PC-9 (cell line): ENCODE measurements around the gene EDN2. TPM values are rescaled to one million over a fixed set of nuclear protein-coding genes. Genes with fewer than 3 reads are reported as not detected.

Experiments
- BruUV-seq: library from RNA; stranded (reverse); fragments of 400-500 nt; replicated peaks from 2 replicates; lab custom pipeline; 2021; lab: Mats Ljungman, UMichigan
- CTCF ChIA-PET: fragments of 300-600 bp; sonication (Branson Sonifier 250); formaldehyde crosslinking; loops from one replicate; lab custom pipeline; 2022; ENCODE audit warnings: antibody characterized with exemption; lab: Charles Lee
- POLR2A ChIA-PET: fragments of 300-600 bp; sonication (Branson Sonifier 250); formaldehyde crosslinking; loops from one replicate; lab custom pipeline; 2022; ENCODE audit warnings: antibody characterized with exemption; ENCODE audit not compliant: unreplicated experiment; lab: Charles Lee
- DNase-seq, 2 experiments: peaks; one replicate each; pipeline versions ENCODE4 v3.0.0 to v3.0.0-alpha.2; 2015 to 2022; ENCODE audit warnings: mixed read lengths in 1 of 2
- H2AFZ ChIP-seq: fragments of 200-600 bp; sonication (generic); 2 replicates; pipeline ENCODE4 v1.8.1; 2017; ENCODE audit warnings: antibody characterized with exemption
- H3F3A ChIP-seq: fragments of 200-600 bp; sonication (generic); 2 replicates; pipeline ENCODE4 v1.8.1; 2017; ENCODE audit warnings: antibody characterized with exemption, mild to moderate bottlenecking, low read depth; ENCODE audit not compliant: insufficient read depth
- H3K27ac ChIP-seq: fragments of 200-600 bp; sonication (generic); 2 replicates; pipeline ENCODE4 v1.6.1; 2016; ENCODE audit warnings: mixed run types
- H3K27me3 ChIP-seq: fragments of 200-600 bp; sonication (generic); 2 replicates; pipeline ENCODE4 v1.6.1; 2016; ENCODE audit warnings: low read depth, mixed run types; ENCODE audit not compliant: insufficient read depth
- H3K36me3 ChIP-seq: fragments of 200-600 bp; sonication (generic); 2 replicates; pipeline ENCODE4 v1.6.1; 2016; ENCODE audit warnings: low read depth, mixed run types
- H3K4me1 ChIP-seq: fragments of 200-600 bp; sonication (generic); replicated peaks from 2 replicates; pipeline ENCODE4 v1.6.1; 2016; ENCODE audit warnings: mixed run types; ENCODE audit not compliant: insufficient read depth
- H3K4me2 ChIP-seq: fragments of 200-600 bp; sonication (generic); 2 replicates; pipeline ENCODE4 v1.6.1; 2017; ENCODE audit warnings: mixed run types
- H3K4me3 ChIP-seq: fragments of 200-600 bp; sonication (generic); 2 replicates; pipeline ENCODE4 v1.6.1; 2016; ENCODE audit warnings: mixed run types
- H3K79me2 ChIP-seq: fragments of 200-600 bp; sonication (generic); 2 replicates; pipeline ENCODE4 v1.6.1; 2017; ENCODE audit warnings: low read depth, mixed run types
- H3K9me2 ChIP-seq: fragments of 200-600 bp; sonication (generic); 2 replicates; pipeline ENCODE4 v1.8.1; 2017; ENCODE audit warnings: mild to moderate bottlenecking; ENCODE audit not compliant: insufficient read depth
- H3K9me3 ChIP-seq: fragments of 200-600 bp; sonication (generic); 2 replicates; pipeline ENCODE4 v1.8.1; 2016; ENCODE audit warnings: low read depth; ENCODE audit not compliant: insufficient read depth
- H4K20me1 ChIP-seq: fragments of 200-600 bp; sonication (generic); 2 replicates; pipeline ENCODE4 v1.8.1; 2017; ENCODE audit not compliant: insufficient read depth
- CTCF ChIP-seq: fragments of 200-600 bp; sonication (generic); conservative IDR thresholded peaks from 2 replicates; pipeline ENCODE4 v1.6.1; 2017; ENCODE audit warnings: mixed run types, antibody characterized with exemption, mild to moderate bottlenecking, moderate library complexity
- EZH2 ChIP-seq: fragments of 200-600 bp; sonication (generic); IDR thresholded peaks from 2 replicates; pipeline ENCODE4 v1.8.0; 2017; ENCODE audit warnings: antibody characterized with exemption, low read depth
- intact Hi-C: fragments of 100-400 bp; cut with micrococcal nuclease; formaldehyde crosslinking; loops from one replicate; pipeline ENCODE4 v1.10.0; 2022; ENCODE audit not compliant: unreplicated experiment
- total RNA-seq: library from RNA; stranded (reverse); gene quantifications from 2 replicates; pipeline ENCODE4 v1.2.3, GENCODE V29; 2021

The EDN2 gene
- total RNA-seq, 1 experiment from 2014 or later: 0.48 TPM

DNA sequence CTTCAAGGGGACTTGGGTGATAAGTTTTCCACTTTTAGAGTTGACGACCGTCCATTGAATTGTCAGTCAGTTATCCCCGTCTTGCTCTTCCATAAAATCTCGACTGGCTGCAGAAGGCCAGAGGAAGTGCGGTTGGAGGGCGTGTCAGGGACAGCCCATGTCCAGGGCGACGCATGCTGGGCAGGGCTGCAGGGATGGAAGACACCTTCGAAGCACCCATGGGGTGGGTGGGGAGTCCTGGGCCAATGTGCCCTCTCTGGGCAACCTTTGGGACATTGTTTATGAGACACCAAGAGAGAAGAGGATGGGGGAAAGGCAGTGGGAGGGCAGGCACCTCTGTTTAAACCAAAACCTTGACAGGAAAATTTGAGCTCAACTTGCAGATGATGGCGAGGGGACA is 38.6 kb upstream of the EDN2 start:
- no peak for DNase-seq
- no peak overlapping the region for H2AFZ ChIP-seq
- H3K27me3 ChIP-seq: no peaks in the 10 kb centered on the region
- H3K4me2 ChIP-seq: no peak overlapping the region
- CTCF ChIA-PET: no interaction called here
- H3K36me3 ChIP-seq: no peaks in the 10 kb centered on the region
- H4K20me1 ChIP-seq: no peaks in the 10 kb centered on the region
- no peaks in the 10 kb centered on the region for H3K79me2 ChIP-seq
- no peak overlapping the region for H3K27ac ChIP-seq
- H3K4me3 ChIP-seq: no peak overlapping the region
- no peaks in the 10 kb centered on the region for H3K9me3 ChIP-seq
- no peaks in the 10 kb centered on the region for H3K9me2 ChIP-seq
- no TSS peak for BruUV-seq
- no peak for TF ChIP-seq CTCF
- TF ChIP-seq EZH2: no peak
- POLR2A ChIA-PET: no interaction called here
- intact Hi-C loops: no loop called here
- H3K4me1 ChIP-seq: no peaks in the 10 kb centered on the region
- H3F3A ChIP-seq: peaks cover 7% of the 10 kb centered on the region; the same call in 1 of the 2 replicates

- no TSS peak for BruUV-seq
- DNase-seq: no peak
- Histone ChIP-seq H3K27ac (no peak overlapping the region), H3K27me3 (no peaks in the 10 kb centered on the region), H3K9me2 (no peaks in the 10 kb centered on the region), H2AFZ (no peak overlapping the region), H3F3A (peaks cover 3% of the 10 kb centered on the region; the same call in 1 of the 2 replicates), H3K4me3 (no peak overlapping the region), H3K9me3 (no peaks in the 10 kb centered on the region), H4K20me1 (no peaks in the 10 kb centered on the region), H3K79me2 (no peaks in the 10 kb centered on the region), H3K4me1 (peaks cover 7% of the 10 kb centered on the region), H3K4me2 (no peak overlapping the region), H3K36me3 (no peaks in the 10 kb centered on the region)
- TF ChIP-seq EZH2: no peak
- no peak for TF ChIP-seq CTCF
- intact Hi-C loops: no loop called here
- POLR2A ChIA-PET: no interaction called here
- CTCF ChIA-PET: no interaction called here
Observed at GRCh38 chr1:41521766-41522165, 37.3 kb upstream of the EDN2 start.

DNA sequence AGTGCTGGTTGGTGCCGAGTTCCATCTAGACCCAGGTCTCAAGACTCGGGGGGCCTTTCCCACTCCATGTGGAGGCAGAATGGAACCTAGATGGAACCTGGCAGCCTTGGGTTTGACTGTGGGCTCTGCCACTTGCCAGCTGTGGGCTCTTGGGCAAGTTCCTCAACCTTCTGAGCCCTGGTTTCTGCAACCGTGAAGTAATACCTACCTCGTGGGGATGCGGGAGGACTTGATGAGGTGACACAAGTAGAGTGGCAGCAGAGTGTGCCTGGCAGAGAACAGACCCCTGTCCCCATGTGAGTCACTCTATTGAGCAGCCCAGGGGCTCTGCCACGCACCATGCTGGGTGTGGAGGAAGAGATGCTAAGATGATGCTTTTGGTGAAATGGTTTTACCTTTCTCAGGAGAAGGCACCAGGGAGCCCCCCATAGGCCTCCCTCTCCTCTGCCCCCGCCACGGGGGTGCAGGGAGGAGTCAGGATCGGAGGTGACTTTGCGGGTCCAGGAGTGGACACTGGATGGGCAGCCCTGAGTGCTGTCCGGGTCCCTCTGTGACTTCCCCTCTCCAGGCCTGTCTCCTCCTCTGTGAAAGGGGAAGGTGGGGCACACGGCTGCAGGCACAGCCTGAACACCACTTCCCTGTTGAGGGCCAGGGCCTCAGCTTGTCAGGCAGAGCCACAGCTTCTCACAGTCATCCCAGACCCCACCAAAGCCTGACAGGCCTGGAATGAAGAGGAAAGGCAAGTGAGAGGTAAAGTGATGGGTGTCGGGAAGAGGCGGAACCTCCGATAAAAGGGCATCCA is 36.7 kb upstream of the EDN2 start:
- Histone ChIP-seq H3K36me3 (no peaks in the 10 kb centered on the region), H3K9me2 (no peaks in the 10 kb centered on the region), H3F3A (peaks cover 5% of the 10 kb centered on the region; the same call in 1 of the 2 replicates), H3K27me3 (no peaks in the 10 kb centered on the region), H3K4me1 (peaks cover 13% of the 10 kb centered on the region), H3K27ac (no peak overlapping the region), H3K4me2 (no peak overlapping the region), H2AFZ (no peak overlapping the region), H3K79me2 (no peaks in the 10 kb centered on the region), H3K4me3 (no peak overlapping the region), H3K9me3 (no peaks in the 10 kb centered on the region), H4K20me1 (no peaks in the 10 kb centered on the region)
- ChIA-PET CTCF (no interaction called here), POLR2A (no interaction called here)
- BruUV-seq: no TSS peak
- no peak for DNase-seq
- TF ChIP-seq EZH2 (no peak), CTCF (no peak)
- intact Hi-C loops: no loop called here
